Panc1 (cell line): ENCODE results near the gene TMED7.

Source experiments
- TCF7L2 ChIP-seq: IDR thresholded peaks from 2 replicates; pipeline ENCODE4 v1.6.1; 2011; ENCODE audit warnings: mild to moderate bottlenecking, low read depth, low read length, inconsistent platforms
- TF ChIP-seq, protein P1 (sequence below): fragments of 450-650 bp; IDR thresholded peaks from 2 replicates; pipeline ENCODE4 v1.5.1; 2017; ENCODE audit warnings: mild to moderate bottlenecking

DNA sequence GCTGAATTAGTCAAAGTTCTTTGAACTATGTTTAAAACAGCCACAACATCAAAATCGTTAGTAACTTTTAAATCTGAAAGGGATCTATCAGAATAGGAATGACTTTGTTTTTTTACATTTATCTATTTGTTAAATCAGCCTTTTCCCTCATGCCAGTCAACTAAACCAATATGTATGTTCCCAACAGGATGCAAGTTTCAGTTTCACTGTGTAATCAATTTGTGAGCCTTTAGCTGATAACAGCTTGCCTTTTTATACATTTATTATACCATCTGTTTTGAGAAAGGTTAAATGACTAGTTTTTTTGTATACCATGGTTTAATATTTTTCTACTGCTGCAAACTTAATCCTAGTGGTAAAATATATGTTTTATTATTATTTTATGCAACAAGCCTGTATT, 8.9 kb downstream of the TMED7 start:
- TF ChIP-seq, protein P1, sequence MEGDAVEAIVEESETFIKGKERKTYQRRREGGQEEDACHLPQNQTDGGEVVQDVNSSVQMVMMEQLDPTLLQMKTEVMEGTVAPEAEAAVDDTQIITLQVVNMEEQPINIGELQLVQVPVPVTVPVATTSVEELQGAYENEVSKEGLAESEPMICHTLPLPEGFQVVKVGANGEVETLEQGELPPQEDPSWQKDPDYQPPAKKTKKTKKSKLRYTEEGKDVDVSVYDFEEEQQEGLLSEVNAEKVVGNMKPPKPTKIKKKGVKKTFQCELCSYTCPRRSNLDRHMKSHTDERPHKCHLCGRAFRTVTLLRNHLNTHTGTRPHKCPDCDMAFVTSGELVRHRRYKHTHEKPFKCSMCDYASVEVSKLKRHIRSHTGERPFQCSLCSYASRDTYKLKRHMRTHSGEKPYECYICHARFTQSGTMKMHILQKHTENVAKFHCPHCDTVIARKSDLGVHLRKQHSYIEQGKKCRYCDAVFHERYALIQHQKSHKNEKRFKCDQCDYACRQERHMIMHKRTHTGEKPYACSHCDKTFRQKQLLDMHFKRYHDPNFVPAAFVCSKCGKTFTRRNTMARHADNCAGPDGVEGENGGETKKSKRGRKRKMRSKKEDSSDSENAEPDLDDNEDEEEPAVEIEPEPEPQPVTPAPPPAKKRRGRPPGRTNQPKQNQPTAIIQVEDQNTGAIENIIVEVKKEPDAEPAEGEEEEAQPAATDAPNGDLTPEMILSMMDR, result no peak
- no peak for TF ChIP-seq TCF7L2
